AG04450 (cell line): ENCODE measurements around the gene SLAIN2. TPM values are rescaled to one million over a fixed set of nuclear protein-coding genes. Genes with fewer than 3 reads are reported as not detected.

ENCODE experiments used
- CTCF ChIA-PET: fragments of 300-600, 350-600 bp; formaldehyde crosslinking; extraction: SDS; loops from one replicate; lab custom pipeline; 2022; ENCODE audit warnings: antibody characterized with exemption, inconsistent platforms; lab: Charles Lee
- POLR2A ChIA-PET: fragments of 350-600 bp; formaldehyde crosslinking; extraction: SDS; loops from one replicate; lab custom pipeline; 2021; ENCODE audit warnings: antibody characterized with exemption, inconsistent platforms; lab: Yijun Ruan, JAX
- DNase-seq: peaks from one replicate; pipeline ENCODE4 v3.0.0-alpha.2; 2011; ENCODE audit warnings: low read depth, low spot score
- H3K27ac ChIP-seq: one replicate; pipeline ENCODE4 v1.5.1; 2012; ENCODE audit warnings: low read depth, low read length, control low read depth
- H3K27me3 ChIP-seq: one replicate; pipeline ENCODE4 v1.6.0; 2012; ENCODE audit warnings: low read length; ENCODE audit not compliant: control insufficient read depth, insufficient read depth
- H3K4me3 ChIP-seq: 2 replicates; pipeline ENCODE4 v1.5.1; 2011; ENCODE audit warnings: mild to moderate bottlenecking, low read depth, low read length, control low read depth
- H3K9me3 ChIP-seq: 2 replicates; pipeline ENCODE4 v1.5.1; 2012; ENCODE audit warnings: low read length; ENCODE audit not compliant: control insufficient read depth, insufficient read depth
- CTCF ChIP-seq: IDR thresholded peaks from 2 replicates; pipeline ENCODE4 v1.5.1; 2011; ENCODE audit warnings: low read depth, low read length, control low read depth, inconsistent platforms
- polyA plus RNA-seq: library from polyadenylated mRNA; depleted of rRNA; stranded (reverse); fragments of >200 nt; gene quantifications from 2 replicates; pipeline ENCODE4 v1.2.3, GENCODE V29; 2011

SLAIN2 gene
- polyA plus RNA-seq, 1 experiment = 33.7 TPM

- peaks cover under 1% of the 10 kb centered on the region for H3K27me3 ChIP-seq
- H3K9me3 ChIP-seq = no peaks in the 10 kb centered on the region
- TF ChIP-seq CTCF = no peak
- no peak overlapping the region for H3K27ac ChIP-seq
- H3K4me3 ChIP-seq = no peak overlapping the region
- POLR2A ChIA-PET = no interaction called here
- CTCF ChIA-PET = no interaction called here
- DNase-seq = no peak
Observed at GRCh38 chr4:48299560-48299959, 41.8 kb upstream of the SLAIN2 start.

- Histone ChIP-seq H3K27ac (no peak overlapping the region), H3K9me3 (no peaks in the 10 kb centered on the region), H3K4me3 (no peak overlapping the region), H3K27me3 (no peaks in the 10 kb centered on the region)
- ChIA-PET POLR2A (no interaction called here), CTCF (interaction anchor here (0.7 kb wide), 1 partner anchor 55 kb away, joined by 4 read pairs; no protein-coding TSS in a partner anchor)
- DNase-seq = no peak
- TF ChIP-seq CTCF = no peak
Observed at GRCh38 chr4:48300004-48300403, 41.3 kb upstream of the SLAIN2 start.

- no peaks in the 10 kb centered on the region for H3K9me3 ChIP-seq
- CTCF ChIA-PET = interaction anchor here (1.1 kb wide), 1 partner anchor 14 kb away, joined by 3 read pairs; no protein-coding TSS in a partner anchor
- no peak for DNase-seq
- H3K4me3 ChIP-seq = no peak overlapping the region
- H3K27ac ChIP-seq = no peak overlapping the region
- POLR2A ChIA-PET = no interaction called here
- no peaks in the 10 kb centered on the region for H3K27me3 ChIP-seq
- no peak for TF ChIP-seq CTCF
Observed at GRCh38 chr4:48305508-48305907, 35.8 kb upstream of the SLAIN2 start.

GRCh38 chr4:48307528-48307927 lies 33.8 kb upstream of the SLAIN2 start:
- no peak for DNase-seq
- POLR2A ChIA-PET = no interaction called here
- CTCF ChIA-PET = interaction anchor here (1.3 kb wide), 1 partner anchor 17 kb away, joined by 6 read pairs; no protein-coding TSS in a partner anchor

DNA sequence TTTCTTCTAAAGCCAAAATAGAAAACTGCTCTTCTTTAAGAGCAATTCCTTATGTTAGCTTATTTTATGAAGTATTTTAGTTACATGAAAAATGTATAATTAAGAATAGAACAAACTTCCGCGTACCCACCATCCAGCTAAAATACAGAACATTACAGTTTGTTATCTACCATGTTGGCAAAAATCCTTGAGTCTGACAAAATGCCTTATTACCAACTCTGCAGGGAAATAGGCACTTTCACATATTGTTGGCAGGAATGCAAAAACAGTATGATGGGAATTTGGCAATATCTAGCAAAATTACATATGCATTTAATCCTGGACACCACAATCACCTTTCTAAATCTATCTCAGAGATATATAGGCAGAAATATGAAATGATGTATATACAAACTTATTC lies 32.4 kb upstream of the SLAIN2 start:
- ChIA-PET CTCF (no interaction called here), POLR2A (no interaction called here)
- no peak overlapping the region for H3K4me3 ChIP-seq
- no peaks in the 10 kb centered on the region for H3K27me3 ChIP-seq
- H3K9me3 ChIP-seq = no peaks in the 10 kb centered on the region
- no peak overlapping the region for H3K27ac ChIP-seq
- no peak for DNase-seq
- TF ChIP-seq CTCF = no peak

More at GRCh38 chr4:48307528-48307927, 33.8 kb upstream of the SLAIN2 start:
- Histone ChIP-seq H3K4me3 (no peak overlapping the region), H3K9me3 (no peaks in the 10 kb centered on the region), H3K27me3 (no peaks in the 10 kb centered on the region), H3K27ac (no peak overlapping the region)
- no peak for TF ChIP-seq CTCF
